Stimulated activated CD4-positive, alpha-beta T cell treated with anti-CD3 and anti-CD28 coated beads, TNF-alpha, amount 100 ng/mL, for 1 hour (primary cell): Measurements from ENCODE around the gene FRAT2.
A peak's percentile ranks its signal among the peaks of the same experiment; 100 is the strongest.
"Not testable (repeated sequence)": the region's sequence is repeated elsewhere in the genome, so short reads cannot be mapped to it uniquely, and the experiment has no call there.

Experiments used
- DNase-seq, 3 donors: peaks; one replicate each; pipeline ENCODE4 v3.0.0-alpha.2; 2020; ENCODE audit warnings: low read depth in 3 of 3, low spot score in 1 of 3

The FRAT2 gene

GRCh38 chr10:97292097-97292861 is 42.2 kb downstream of the FRAT2 start, which contains the start of gene ARHGAP19:
ARHGAP19 (minus strand) TSS chr10:97292637; CDS start chr10:97292627, 10 bp downstream.
- peak; percentile 73 to 86 (median 83) for DNase-seq

GRCh38 chr10:97291357-97292096 is 43.0 kb downstream of the FRAT2 start:
- DNase-seq = no peak

GRCh38 chr10:97290576-97291356 is 43.8 kb downstream of the FRAT2 start:
- DNase-seq = not testable (repeated sequence)

GRCh38 chr10:97290076-97290475 is 44.5 kb downstream of the FRAT2 start:
- not testable (repeated sequence) for DNase-seq
